WTC11 (cell line): ENCODE results near the gene VANGL1. TPM values are rescaled to one million over a fixed set of nuclear protein-coding genes. Genes with fewer than 3 reads are reported as not detected.

Experiments
- ATAC-seq: fragments of 200-7000 bp; cut with Tn5 transposase; 2 replicates; pipeline ENCODE4 v1.10.0; 2021; ENCODE audit warnings: mild to moderate bottlenecking, moderate library complexity
- CTCF ChIA-PET: fragments of 300-600 bp; sonication (Branson Sonifier 250); formaldehyde crosslinking; loops from one replicate; lab custom pipeline; 2021; ENCODE audit warnings: antibody characterized with exemption; lab: Charles Lee
- POLR2A ChIA-PET: fragments of 350-600 bp; sonication (Branson Sonifier 250); formaldehyde crosslinking; loops from one replicate; lab custom pipeline; 2021; ENCODE audit warnings: antibody characterized with exemption; lab: Charles Lee
- DNase-seq: peaks from one replicate; pipeline ENCODE4 v3.0.0; 2021; ENCODE audit warnings: low spot score
- H3K27ac Mint-ChIP-seq: 2 replicates; pipeline ENCODE4 v1.8.0; 2021; ENCODE audit warnings: mixed read lengths
- H3K27me3 Mint-ChIP-seq: 2 replicates; pipeline ENCODE4 v1.8.0; 2021; ENCODE audit warnings: low read depth, mild to moderate bottlenecking, moderate library complexity, mixed read lengths
- H3K36me3 Mint-ChIP-seq: 2 replicates; pipeline ENCODE4 v1.8.0; 2021; ENCODE audit warnings: mixed read lengths
- H3K4me1 Mint-ChIP-seq: 2 replicates; pipeline ENCODE4 v1.8.0; 2022; ENCODE audit warnings: mixed read lengths
- H3K4me3 Mint-ChIP-seq: 2 replicates; pipeline ENCODE4 v1.8.0; 2021; ENCODE audit warnings: mild to moderate bottlenecking, moderate library complexity, mixed read lengths
- H3K9me3 Mint-ChIP-seq: 2 replicates; pipeline ENCODE4 v1.8.0; 2021; ENCODE audit warnings: mixed read lengths
- CBFB ChIP-seq: sonication (generic); formaldehyde crosslinking; IDR thresholded peaks from 2 replicates; pipeline ENCODE4 v1.8.1; 2022; ENCODE audit warnings: mild to moderate bottlenecking, low read depth, missing genetic modification reagents
- EMX1 ChIP-seq: fragments of 250-450 bp; sonication (Bioruptor Pico); IDR thresholded peaks from 2 replicates; pipeline ENCODE4 v1.8.0; 2021; ENCODE audit warnings: mild to moderate bottlenecking
- NFATC4 ChIP-seq: fragments of 250-450 bp; sonication (Bioruptor Pico); IDR thresholded peaks from 2 replicates; pipeline ENCODE4 v1.9.0; 2021; ENCODE audit warnings: mild to moderate bottlenecking
- NFE2L1 ChIP-seq: sonication (generic); formaldehyde crosslinking; IDR thresholded peaks from 2 replicates; pipeline ENCODE4 v1.8.1; 2023; ENCODE audit warnings: missing genetic modification reagents
- PRRX2 ChIP-seq: fragments of 250-450 bp; sonication (Bioruptor Pico); IDR thresholded peaks from 2 replicates; pipeline ENCODE4 v1.8.0; 2021; ENCODE audit warnings: mild to moderate bottlenecking
- RORB ChIP-seq: fragments of 250-450 bp; sonication (Bioruptor Pico); IDR thresholded peaks from 2 replicates; pipeline ENCODE4 v1.9.0; 2021; ENCODE audit warnings: mild to moderate bottlenecking
- SMAD3 ChIP-seq: sonication (generic); formaldehyde crosslinking; IDR thresholded peaks from 2 replicates; pipeline ENCODE4 v1.8.0; 2022; ENCODE audit warnings: missing genetic modification reagents, mild to moderate bottlenecking, borderline replicate concordance
- SOX15 ChIP-seq: fragments of 250-450 bp; sonication (Bioruptor Pico); IDR thresholded peaks from 2 replicates; pipeline ENCODE4 v1.9.0; 2021; ENCODE audit warnings: mild to moderate bottlenecking
- ZBTB21 ChIP-seq: sonication (generic); formaldehyde crosslinking; IDR thresholded peaks from 2 replicates; pipeline ENCODE4 v1.8.1; 2023; ENCODE audit warnings: mild to moderate bottlenecking, missing genetic modification reagents, borderline replicate concordance
- ZNF671 ChIP-seq: fragments of 250-450 bp; sonication (Bioruptor Pico); IDR thresholded peaks from 2 replicates; pipeline ENCODE4 v1.8.0; 2021; ENCODE audit warnings: mild to moderate bottlenecking
- total RNA-seq: library from RNA; stranded (reverse); gene quantifications from 3 replicates; pipeline ENCODE4 v1.2.3, GENCODE V29; 2021
- TF ChIP-seq, protein P1 (sequence below): sonication (generic); formaldehyde crosslinking; conservative IDR thresholded peaks from 2 replicates; pipeline ENCODE4 v1.8.1; 2023; ENCODE audit warnings: mild to moderate bottlenecking, low read depth, missing genetic modification reagents, moderate library complexity
- TF ChIP-seq, protein P2 (sequence below): sonication (generic); formaldehyde crosslinking; IDR thresholded peaks from 2 replicates; pipeline ENCODE4 v1.8.1; 2022; ENCODE audit warnings: missing genetic modification reagents, borderline replicate concordance
- TF ChIP-seq, protein P3 (sequence below): sonication (generic); formaldehyde crosslinking; IDR thresholded peaks from 2 replicates; pipeline ENCODE4 v1.8.0; 2022; ENCODE audit warnings: mild to moderate bottlenecking, missing genetic modification reagents
- TF ChIP-seq, protein P4 (sequence below): sonication (generic); formaldehyde crosslinking; IDR thresholded peaks from 2 replicates; pipeline ENCODE4 v1.8.0; 2022; ENCODE audit warnings: mild to moderate bottlenecking, missing genetic modification reagents
- TF ChIP-seq, protein P5 (sequence below): sonication (generic); formaldehyde crosslinking; conservative IDR thresholded peaks from 2 replicates; pipeline ENCODE4 v1.8.1; 2022; ENCODE audit warnings: mild to moderate bottlenecking, missing genetic modification reagents
- TF ChIP-seq, protein P6 (sequence below): fragments of 250-450 bp; sonication (Bioruptor Pico); IDR thresholded peaks from 2 replicates; pipeline ENCODE4 v2.1.2; 2022; ENCODE audit warnings: mild to moderate bottlenecking, moderate library complexity
- TF ChIP-seq, protein P7 (sequence below): sonication (generic); formaldehyde crosslinking; IDR thresholded peaks from 2 replicates; pipeline ENCODE4 v1.8.1; 2022; ENCODE audit warnings: mild to moderate bottlenecking, moderate library complexity, missing genetic modification reagents

The VANGL1 gene
- total RNA-seq, 1 experiment from 2014 or later, result 15.8 TPM

DNA sequence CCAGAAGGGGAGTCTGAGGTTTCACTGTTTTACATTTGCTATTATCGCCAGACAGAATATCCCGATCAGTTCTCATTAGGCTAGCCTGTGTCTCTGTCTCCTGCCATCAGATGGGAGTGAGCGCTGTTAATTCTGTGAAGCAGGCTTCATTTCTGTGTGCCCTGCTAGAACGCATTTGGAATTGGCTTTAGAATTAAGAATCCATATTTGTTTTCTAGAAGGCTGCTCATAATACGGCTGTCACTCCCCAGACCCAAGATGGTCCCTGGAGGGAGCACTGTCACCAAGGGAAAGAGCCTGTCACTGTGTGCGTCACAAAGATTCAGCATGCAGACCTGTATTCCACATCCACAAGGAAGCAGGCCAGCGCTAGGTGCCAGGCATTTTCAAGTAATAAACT lies 77.5 kb downstream of the VANGL1 start:
- Mint-ChIP-seq H3K9me3 (no peaks in the 10 kb centered on the region), H3K27me3 (peaks cover 3% of the 10 kb centered on the region; the same call in 1 of the 2 replicates), H3K36me3 (no peaks in the 10 kb centered on the region), H3K4me1 (peaks cover 16% of the 10 kb centered on the region), H3K4me3 (no peak overlapping the region)
- CTCF ChIA-PET, result interaction anchor here (2.6 to 7.4 kb wide), 4 partner anchors 13 to 64 kb away, joined by 7 to 88 read pairs (median 76); no protein-coding TSS in a partner anchor
- POLR2A ChIA-PET, result no interaction called here
- TF ChIP-seq, protein P1, sequence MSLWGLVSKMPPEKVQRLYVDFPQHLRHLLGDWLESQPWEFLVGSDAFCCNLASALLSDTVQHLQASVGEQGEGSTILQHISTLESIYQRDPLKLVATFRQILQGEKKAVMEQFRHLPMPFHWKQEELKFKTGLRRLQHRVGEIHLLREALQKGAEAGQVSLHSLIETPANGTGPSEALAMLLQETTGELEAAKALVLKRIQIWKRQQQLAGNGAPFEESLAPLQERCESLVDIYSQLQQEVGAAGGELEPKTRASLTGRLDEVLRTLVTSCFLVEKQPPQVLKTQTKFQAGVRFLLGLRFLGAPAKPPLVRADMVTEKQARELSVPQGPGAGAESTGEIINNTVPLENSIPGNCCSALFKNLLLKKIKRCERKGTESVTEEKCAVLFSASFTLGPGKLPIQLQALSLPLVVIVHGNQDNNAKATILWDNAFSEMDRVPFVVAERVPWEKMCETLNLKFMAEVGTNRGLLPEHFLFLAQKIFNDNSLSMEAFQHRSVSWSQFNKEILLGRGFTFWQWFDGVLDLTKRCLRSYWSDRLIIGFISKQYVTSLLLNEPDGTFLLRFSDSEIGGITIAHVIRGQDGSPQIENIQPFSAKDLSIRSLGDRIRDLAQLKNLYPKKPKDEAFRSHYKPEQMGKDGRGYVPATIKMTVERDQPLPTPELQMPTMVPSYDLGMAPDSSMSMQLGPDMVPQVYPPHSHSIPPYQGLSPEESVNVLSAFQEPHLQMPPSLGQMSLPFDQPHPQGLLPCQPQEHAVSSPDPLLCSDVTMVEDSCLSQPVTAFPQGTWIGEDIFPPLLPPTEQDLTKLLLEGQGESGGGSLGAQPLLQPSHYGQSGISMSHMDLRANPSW (CRISPR knock-in tag), result no peak
- TF ChIP-seq, protein P2, sequence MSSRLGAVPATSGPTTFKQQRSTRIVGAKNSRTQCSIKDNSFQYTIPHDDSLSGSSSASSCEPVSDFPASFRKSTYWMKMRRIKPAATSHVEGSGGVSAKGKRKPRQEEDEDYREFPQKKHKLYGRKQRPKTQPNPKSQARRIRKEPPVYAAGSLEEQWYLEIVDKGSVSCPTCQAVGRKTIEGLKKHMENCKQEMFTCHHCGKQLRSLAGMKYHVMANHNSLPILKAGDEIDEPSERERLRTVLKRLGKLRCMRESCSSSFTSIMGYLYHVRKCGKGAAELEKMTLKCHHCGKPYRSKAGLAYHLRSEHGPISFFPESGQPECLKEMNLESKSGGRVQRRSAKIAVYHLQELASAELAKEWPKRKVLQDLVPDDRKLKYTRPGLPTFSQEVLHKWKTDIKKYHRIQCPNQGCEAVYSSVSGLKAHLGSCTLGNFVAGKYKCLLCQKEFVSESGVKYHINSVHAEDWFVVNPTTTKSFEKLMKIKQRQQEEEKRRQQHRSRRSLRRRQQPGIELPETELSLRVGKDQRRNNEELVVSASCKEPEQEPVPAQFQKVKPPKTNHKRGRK, result no peak
- TF ChIP-seq, protein P3, sequence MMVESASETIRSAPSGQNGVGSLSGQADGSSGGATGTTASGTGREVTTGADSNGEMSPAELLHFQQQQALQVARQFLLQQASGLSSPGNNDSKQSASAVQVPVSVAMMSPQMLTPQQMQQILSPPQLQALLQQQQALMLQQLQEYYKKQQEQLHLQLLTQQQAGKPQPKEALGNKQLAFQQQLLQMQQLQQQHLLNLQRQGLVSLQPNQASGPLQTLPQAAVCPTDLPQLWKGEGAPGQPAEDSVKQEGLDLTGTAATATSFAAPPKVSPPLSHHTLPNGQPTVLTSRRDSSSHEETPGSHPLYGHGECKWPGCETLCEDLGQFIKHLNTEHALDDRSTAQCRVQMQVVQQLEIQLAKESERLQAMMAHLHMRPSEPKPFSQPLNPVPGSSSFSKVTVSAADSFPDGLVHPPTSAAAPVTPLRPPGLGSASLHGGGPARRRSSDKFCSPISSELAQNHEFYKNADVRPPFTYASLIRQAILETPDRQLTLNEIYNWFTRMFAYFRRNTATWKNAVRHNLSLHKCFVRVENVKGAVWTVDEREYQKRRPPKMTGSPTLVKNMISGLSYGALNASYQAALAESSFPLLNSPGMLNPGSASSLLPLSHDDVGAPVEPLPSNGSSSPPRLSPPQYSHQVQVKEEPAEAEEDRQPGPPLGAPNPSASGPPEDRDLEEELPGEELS (CRISPR knock-in tag), result no peak
- TF ChIP-seq CBFB (no peak), EMX1 (CRISPR knock-in tag) (no peak), PRRX2 (CRISPR knock-in tag) (no peak), ZNF671 (CRISPR knock-in tag) (no peak), SMAD3 (CRISPR knock-in tag) (no peak), SOX15 (no peak)
- TF ChIP-seq, protein P4, sequence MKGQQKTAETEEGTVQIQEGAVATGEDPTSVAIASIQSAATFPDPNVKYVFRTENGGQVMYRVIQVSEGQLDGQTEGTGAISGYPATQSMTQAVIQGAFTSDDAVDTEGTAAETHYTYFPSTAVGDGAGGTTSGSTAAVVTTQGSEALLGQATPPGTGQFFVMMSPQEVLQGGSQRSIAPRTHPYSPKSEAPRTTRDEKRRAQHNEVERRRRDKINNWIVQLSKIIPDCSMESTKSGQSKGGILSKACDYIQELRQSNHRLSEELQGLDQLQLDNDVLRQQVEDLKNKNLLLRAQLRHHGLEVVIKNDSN (CRISPR knock-in tag), result no peak
- TF ChIP-seq, protein P5, sequence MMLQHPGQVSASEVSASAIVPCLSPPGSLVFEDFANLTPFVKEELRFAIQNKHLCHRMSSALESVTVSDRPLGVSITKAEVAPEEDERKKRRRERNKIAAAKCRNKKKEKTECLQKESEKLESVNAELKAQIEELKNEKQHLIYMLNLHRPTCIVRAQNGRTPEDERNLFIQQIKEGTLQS (CRISPR knock-in tag), result no peak
- TF ChIP-seq, protein P6, sequence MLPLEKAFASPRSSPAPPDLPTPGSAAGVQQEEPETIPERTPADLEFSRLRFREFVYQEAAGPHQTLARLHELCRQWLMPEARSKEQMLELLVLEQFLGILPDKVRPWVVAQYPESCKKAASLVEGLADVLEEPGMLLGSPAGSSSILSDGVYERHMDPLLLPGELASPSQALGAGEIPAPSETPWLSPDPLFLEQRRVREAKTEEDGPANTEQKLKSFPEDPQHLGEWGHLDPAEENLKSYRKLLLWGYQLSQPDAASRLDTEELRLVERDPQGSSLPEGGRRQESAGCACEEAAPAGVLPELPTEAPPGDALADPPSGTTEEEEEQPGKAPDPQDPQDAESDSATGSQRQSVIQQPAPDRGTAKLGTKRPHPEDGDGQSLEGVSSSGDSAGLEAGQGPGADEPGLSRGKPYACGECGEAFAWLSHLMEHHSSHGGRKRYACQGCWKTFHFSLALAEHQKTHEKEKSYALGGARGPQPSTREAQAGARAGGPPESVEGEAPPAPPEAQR (CRISPR knock-in tag), result no peak
- TF ChIP-seq, all 79 proteins: peak for 0
- no peak overlapping the region for H3K27ac Mint-ChIP-seq
- ATAC-seq, result no peak
- DNase-seq, result no peak

DNA sequence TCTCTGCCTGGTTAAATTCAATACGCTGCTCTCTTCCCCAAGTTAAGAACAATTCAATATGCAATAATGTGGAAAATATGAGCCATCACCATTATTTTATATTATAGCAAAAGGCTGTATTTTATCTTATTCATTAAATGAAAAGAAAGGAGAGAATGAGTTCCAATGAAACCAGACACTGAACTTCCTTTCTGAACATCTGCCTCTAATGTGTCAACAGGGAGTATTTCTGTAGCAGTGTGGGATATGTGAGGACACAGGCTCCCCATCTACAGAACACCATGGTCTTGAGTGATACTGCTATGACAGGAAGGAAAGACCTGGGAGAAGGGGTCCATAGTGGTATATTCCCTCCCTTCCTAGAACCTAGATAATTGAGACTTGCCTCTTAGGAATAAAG lies 80.5 kb downstream of the VANGL1 start:
- ChIA-PET POLR2A (no interaction called here), CTCF (no interaction called here)
- TF ChIP-seq EMX1 (CRISPR knock-in tag) (no peak), NFE2L1 (CRISPR knock-in tag) (no peak), NFATC4 (CRISPR knock-in tag) (no peak), RORB (CRISPR knock-in tag) (no peak), ZBTB21 (CRISPR knock-in tag) (no peak)
- TF ChIP-seq, protein P7, sequence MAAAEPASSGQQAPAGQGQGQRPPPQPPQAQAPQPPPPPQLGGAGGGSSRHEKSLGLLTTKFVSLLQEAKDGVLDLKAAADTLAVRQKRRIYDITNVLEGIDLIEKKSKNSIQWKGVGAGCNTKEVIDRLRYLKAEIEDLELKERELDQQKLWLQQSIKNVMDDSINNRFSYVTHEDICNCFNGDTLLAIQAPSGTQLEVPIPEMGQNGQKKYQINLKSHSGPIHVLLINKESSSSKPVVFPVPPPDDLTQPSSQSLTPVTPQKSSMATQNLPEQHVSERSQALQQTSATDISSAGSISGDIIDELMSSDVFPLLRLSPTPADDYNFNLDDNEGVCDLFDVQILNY, result no peak
- H3K4me1 Mint-ChIP-seq, result peaks cover 8% of the 10 kb centered on the region
- H3K9me3 Mint-ChIP-seq, result no peaks in the 10 kb centered on the region
- DNase-seq (no peak), ATAC-seq (no peak)
- no peak overlapping the region for H3K27ac Mint-ChIP-seq
- no peaks in the 10 kb centered on the region for H3K27me3 Mint-ChIP-seq
- no peaks in the 10 kb centered on the region for H3K36me3 Mint-ChIP-seq
- no peak overlapping the region for H3K4me3 Mint-ChIP-seq
